Calu3 (cell line): ENCODE measurements around the gene PRELID2. TPM values are rescaled to one million over a fixed set of nuclear protein-coding genes. Genes with fewer than 3 reads are reported as not detected.
"Not testable (repeated sequence)": the region's sequence is repeated elsewhere in the genome, so short reads cannot be mapped to it uniquely, and the experiment has no call there.

ENCODE experiments used
- BruUV-seq: library from RNA; stranded (reverse); fragments of 400-500 nt; replicated peaks from 2 replicates; lab custom pipeline; 2021; lab: Mats Ljungman, UMichigan
- CTCF ChIA-PET: fragments of 300-600 bp; sonication (Branson Sonifier 250); formaldehyde crosslinking; loops from one replicate; lab custom pipeline; 2022; ENCODE audit warnings: antibody characterized with exemption; lab: Charles Lee
- DNase-seq: peaks from one replicate; pipeline ENCODE4 v3.0.0; 2022
- H3K27ac Mint-ChIP-seq: one replicate; pipeline ENCODE4 v1.8.0; 2022; ENCODE audit warnings: mixed read lengths; ENCODE audit not compliant: unreplicated experiment
- H3K27me3 Mint-ChIP-seq: one replicate; pipeline ENCODE4 v1.8.0; 2022; ENCODE audit warnings: mixed read lengths; ENCODE audit not compliant: unreplicated experiment
- H3K36me3 Mint-ChIP-seq: one replicate; pipeline ENCODE4 v1.8.0; 2022; ENCODE audit warnings: mild to moderate bottlenecking, moderate library complexity, mixed read lengths; ENCODE audit not compliant: insufficient read depth, unreplicated experiment
- H3K4me1 Mint-ChIP-seq: one replicate; pipeline ENCODE4 v1.8.0; 2022; ENCODE audit warnings: mild to moderate bottlenecking, low read depth, mixed read lengths; ENCODE audit not compliant: unreplicated experiment
- H3K4me3 Mint-ChIP-seq: one replicate; pipeline ENCODE4 v1.8.0; 2022; ENCODE audit warnings: mild to moderate bottlenecking, low read depth, moderate library complexity, mixed read lengths; ENCODE audit not compliant: unreplicated experiment
- H3K9me3 Mint-ChIP-seq: one replicate; pipeline ENCODE4 v1.8.0; 2022; ENCODE audit warnings: low read depth, mixed read lengths; ENCODE audit not compliant: unreplicated experiment
- intact Hi-C: fragments of 100-400 bp; cut with micrococcal nuclease; formaldehyde crosslinking; loops from one replicate; pipeline ENCODE4 v1.10.0; 2022; ENCODE audit not compliant: unreplicated experiment
- total RNA-seq: library from RNA; stranded (reverse); gene quantifications from 2 replicates; pipeline ENCODE4 v1.2.3, GENCODE V29; 2022
- TF ChIP-seq, protein P1 (sequence below): fragments of 200-600 bp; IDR thresholded peaks from one replicate; pipeline ENCODE4 v1.8.0; 2022; ENCODE audit warnings: antibody characterized with exemption; ENCODE audit not compliant: unreplicated experiment

PRELID2 gene
- total RNA-seq, 1 experiment from 2014 or later: 33.4 TPM

DNA sequence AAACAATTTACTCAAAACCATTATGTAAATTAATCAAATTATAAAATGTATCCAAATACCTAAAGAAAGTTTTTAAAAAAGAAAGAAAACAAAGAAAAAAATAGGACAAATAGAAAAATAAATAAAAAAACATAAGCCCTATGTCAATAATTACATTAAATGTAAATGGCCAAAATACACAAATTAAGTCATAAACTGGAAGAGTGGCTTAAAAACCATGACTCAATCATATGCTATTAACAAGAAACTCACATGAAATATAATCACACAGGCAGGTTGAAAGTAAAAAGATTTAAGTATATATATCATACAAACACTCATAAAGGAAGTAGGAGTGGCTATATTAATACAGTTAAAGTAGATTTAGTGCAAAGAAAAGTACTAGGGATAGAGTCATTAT lies 95.3 kb downstream of the PRELID2 start:
- Mint-ChIP-seq H3K27ac (no peak overlapping the region), H3K27me3 (no peaks in the 10 kb centered on the region), H3K4me1 (no peaks in the 10 kb centered on the region), H3K4me3 (no peak overlapping the region), H3K36me3 (no peaks in the 10 kb centered on the region), H3K9me3 (no peaks in the 10 kb centered on the region)
- CTCF ChIA-PET: interaction anchor here (0.6 kb wide), 1 partner anchor 21 kb away, joined by 3 read pairs; no protein-coding TSS in a partner anchor
- no TSS peak for BruUV-seq
- TF ChIP-seq, protein P1, sequence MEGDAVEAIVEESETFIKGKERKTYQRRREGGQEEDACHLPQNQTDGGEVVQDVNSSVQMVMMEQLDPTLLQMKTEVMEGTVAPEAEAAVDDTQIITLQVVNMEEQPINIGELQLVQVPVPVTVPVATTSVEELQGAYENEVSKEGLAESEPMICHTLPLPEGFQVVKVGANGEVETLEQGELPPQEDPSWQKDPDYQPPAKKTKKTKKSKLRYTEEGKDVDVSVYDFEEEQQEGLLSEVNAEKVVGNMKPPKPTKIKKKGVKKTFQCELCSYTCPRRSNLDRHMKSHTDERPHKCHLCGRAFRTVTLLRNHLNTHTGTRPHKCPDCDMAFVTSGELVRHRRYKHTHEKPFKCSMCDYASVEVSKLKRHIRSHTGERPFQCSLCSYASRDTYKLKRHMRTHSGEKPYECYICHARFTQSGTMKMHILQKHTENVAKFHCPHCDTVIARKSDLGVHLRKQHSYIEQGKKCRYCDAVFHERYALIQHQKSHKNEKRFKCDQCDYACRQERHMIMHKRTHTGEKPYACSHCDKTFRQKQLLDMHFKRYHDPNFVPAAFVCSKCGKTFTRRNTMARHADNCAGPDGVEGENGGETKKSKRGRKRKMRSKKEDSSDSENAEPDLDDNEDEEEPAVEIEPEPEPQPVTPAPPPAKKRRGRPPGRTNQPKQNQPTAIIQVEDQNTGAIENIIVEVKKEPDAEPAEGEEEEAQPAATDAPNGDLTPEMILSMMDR: no peak
- intact Hi-C loops: no loop called here
- no peak for DNase-seq

GRCh38 chr5:145738227-145738626 lies 96.9 kb downstream of the PRELID2 start:
- intact Hi-C loops: no loop called here
- Mint-ChIP-seq H3K27me3 (no peaks in the 10 kb centered on the region), H3K9me3 (no peaks in the 10 kb centered on the region), H3K27ac (no peak overlapping the region), H3K36me3 (no peaks in the 10 kb centered on the region), H3K4me3 (no peak overlapping the region), H3K4me1 (no peaks in the 10 kb centered on the region)
- CTCF ChIA-PET: no interaction called here
- no TSS peak for BruUV-seq
- TF ChIP-seq, protein P1: no peak
- DNase-seq: no peak

GRCh38 chr5:145737578-145737977 lies 97.6 kb downstream of the PRELID2 start:
- H3K36me3 Mint-ChIP-seq: no peaks in the 10 kb centered on the region
- intact Hi-C loops: no loop called here
- BruUV-seq: no TSS peak
- no peak for DNase-seq
- H3K9me3 Mint-ChIP-seq: no peaks in the 10 kb centered on the region
- TF ChIP-seq, protein P1: no peak
- CTCF ChIA-PET: interaction anchor here (0.8 kb wide), 1 partner anchor 19 kb away, joined by 3 read pairs; no protein-coding TSS in a partner anchor
- H3K27me3 Mint-ChIP-seq: no peaks in the 10 kb centered on the region
- no peak overlapping the region for H3K4me3 Mint-ChIP-seq
- H3K27ac Mint-ChIP-seq: no peak overlapping the region
- no peaks in the 10 kb centered on the region for H3K4me1 Mint-ChIP-seq

DNA sequence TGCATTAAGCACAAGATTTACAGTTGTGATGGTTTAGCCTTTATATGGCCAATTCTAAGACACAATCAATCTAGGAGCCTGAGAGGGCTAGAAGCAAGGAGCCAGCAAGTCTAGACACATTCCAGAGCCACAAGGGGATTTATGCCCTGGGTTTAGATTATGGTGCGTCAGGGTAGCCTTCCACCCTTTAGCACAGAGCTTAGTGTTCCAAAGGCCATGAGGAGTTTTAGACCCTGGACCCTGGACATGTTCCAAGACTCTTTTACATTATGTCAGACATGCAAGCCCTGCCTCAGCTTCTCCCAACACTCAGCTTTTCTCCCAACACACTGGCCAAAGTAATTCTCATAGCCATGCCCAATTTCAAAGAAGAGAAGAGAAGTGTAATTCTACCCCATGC lies 105.2 kb downstream of the PRELID2 start:
- H3K9me3 Mint-ChIP-seq, intact Hi-C loops, H3K4me1 Mint-ChIP-seq, CTCF ChIA-PET, DNase-seq, H3K27ac Mint-ChIP-seq, BruUV-seq, H3K27me3 Mint-ChIP-seq, H3K36me3 Mint-ChIP-seq, H3K4me3 Mint-ChIP-seq: not testable (repeated sequence)

GRCh38 chr5:145723516-145723915 lies 111.6 kb downstream of the PRELID2 start:
- no peak for DNase-seq
- H3K27me3 Mint-ChIP-seq: no peaks in the 10 kb centered on the region
- TF ChIP-seq, protein P1: no peak
- H3K4me3 Mint-ChIP-seq: no peak overlapping the region
- no peaks in the 10 kb centered on the region for H3K4me1 Mint-ChIP-seq
- H3K9me3 Mint-ChIP-seq: no peaks in the 10 kb centered on the region
- CTCF ChIA-PET: no interaction called here
- no TSS peak for BruUV-seq
- H3K27ac Mint-ChIP-seq: no peak overlapping the region
- intact Hi-C loops: no loop called here
- no peaks in the 10 kb centered on the region for H3K36me3 Mint-ChIP-seq
